Stimulated activated CD8-positive, alpha-beta memory T cell treated with anti-CD3 and anti-CD28 coated beads, Interleukin-15, amount 100 ng/mL, for 4 hours (primary cell): ENCODE results near the gene VPS35L.
"Not testable (repeated sequence)": the region's sequence is repeated elsewhere in the genome, so short reads cannot be mapped to it uniquely, and the experiment has no call there.

Source experiments
- DNase-seq, 2 donors: peaks; one replicate each; pipeline ENCODE4 v3.0.0-alpha.2; 2020; ENCODE audit warnings: low read depth in 2 of 2

The VPS35L gene

GRCh38 chr16:19711643-19712042, 156.1 kb downstream of the VPS35L start:
- no peak for DNase-seq

DNA sequence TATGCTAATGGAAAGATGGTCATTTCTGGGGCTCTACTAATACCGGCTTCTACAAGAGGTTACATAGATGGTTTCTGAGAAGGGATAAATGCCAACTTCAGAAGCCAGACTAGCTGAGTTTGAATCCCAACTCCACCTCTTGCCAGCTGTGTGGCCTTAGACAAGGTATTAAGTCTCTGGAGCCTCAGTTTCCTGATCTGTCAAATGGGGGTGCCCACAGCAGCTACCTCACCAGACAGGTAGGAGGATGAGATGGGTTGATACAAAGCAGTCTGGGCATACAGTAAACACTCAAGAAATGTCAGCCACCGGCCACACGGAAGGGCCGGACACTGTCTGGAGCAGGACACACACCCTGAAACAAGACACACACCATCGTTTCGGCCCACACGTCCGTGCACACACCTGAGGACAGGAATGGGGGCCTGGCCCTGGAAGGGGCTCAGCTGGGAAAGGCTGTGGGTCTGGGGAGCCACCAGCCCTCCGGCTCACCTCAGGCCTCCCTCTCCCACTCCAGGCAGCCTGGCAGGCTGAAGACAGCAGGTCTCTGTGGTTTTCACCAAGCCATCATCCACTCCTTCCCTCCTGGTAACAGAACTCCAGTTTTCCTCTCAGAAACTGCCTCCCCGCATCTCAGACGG, 157.0 kb downstream of the VPS35L start:
- no peak for DNase-seq

- no peak for DNase-seq
These were observed 158.2 kb downstream of the VPS35L start for GRCh38 chr16:19713697-19714096.

GRCh38 chr16:19715566-19715965, 160.1 kb downstream of the VPS35L start:
- no peak for DNase-seq

DNA sequence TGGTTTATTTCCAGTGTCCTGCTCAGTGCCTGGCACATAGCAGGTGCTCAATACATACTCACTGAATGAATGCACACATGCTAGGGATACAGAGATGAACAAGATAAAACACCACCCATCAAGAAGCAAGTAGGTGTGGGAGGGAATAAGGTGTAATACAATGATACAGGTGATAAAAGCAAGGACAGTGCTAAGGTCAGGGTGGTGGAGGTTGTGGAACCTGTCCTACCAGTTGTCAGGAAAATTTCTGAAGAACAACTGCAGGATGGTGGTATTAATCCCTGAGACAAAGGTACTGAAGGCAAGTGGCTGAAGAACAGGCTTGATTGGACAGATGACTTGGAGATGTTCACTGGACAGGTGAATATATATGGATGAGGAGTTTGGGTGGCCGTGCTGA, 160.7 kb downstream of the VPS35L start:
- DNase-seq = no peak

DNA sequence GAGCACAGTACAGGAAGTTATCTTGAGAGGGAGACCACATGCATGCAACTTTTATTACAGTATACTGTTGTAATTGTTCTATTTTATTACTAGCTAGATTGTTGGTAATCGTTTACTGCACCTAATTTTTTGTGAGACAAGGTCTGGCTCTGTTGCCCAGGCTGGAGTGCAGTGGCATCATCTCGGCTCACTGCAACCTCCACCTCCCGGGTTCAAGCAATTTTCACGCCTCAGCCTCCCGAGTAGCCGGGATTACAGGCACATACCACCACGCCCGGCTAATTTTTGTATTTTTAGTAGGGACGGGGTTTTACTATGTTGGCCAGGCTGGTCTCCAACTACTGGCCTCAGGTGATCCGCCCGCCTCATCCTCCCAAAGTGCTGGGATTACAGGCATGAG, 161.2 kb downstream of the VPS35L start:
- not testable (repeated sequence) for DNase-seq

DNA sequence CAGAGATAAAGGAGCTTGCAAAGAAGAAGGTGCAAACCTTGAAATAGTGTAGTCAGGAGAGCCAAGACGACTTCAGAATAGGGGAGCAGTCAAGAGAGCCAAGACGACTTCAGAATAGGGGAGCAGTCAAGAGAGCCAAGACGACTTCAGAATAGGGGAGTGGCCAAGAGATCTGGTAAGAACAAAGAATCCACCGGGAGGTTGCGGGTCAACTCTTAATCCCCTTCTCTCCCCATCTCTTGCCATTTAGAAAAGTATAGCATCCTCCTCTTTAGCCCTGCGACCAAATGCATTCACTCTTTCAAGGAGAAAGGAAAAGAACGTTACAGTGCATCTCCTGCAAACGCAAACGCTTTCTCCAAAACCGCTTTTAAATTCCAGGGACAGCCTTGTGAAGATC, 161.8 kb downstream of the VPS35L start:
- DNase-seq = no peak

DNA sequence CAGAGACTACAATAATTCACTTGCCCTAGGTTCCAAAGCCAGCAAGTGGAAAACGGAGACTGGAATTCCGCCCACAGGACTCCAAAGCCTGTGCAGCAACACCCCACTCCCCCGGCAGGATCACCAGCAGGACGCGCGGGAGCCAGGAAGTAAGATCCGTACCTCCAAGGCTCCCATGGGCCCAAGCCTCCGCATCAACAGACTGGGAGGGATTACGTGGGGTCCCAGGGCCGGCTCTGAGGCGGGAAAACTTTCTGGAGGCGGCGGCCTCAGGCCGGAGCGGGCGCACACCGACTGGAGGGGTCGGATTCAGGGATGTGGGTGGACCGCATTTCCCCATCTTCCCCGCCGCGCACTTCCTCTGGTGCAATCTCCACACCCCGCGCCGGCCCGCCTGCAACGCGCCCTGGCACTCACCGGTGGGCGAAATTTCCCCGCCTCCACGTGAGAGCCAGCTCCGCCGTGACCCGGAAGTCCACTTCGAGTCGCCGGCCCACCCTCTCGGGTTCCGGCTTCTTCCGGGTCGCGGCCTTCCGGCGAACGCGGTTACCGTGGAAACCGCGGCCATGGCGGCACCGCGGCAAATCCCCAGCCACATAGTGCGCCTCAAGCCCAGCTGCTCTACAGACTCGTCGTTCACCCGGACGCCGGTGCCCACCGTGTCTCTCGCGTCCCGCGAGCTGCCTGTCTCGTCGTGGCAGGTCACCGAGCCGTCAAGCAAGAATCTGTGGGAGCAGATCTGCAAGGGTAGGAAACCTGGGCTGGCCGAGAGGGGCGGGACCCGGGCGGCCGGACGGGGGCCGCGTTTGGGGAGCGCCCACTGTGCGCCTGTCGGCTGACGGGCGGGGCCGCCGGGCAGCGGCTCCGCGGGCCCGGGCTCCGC, 162.5 kb downstream of the VPS35L start, which contains the start of the genes IQCK and KNOP1:
Gene IQCK, plus strand, starts transcription at position 531 of the 883 bp plus-strand sequence. Its CDS starts 36 bp downstream, at position 567.
Gene KNOP1, minus strand, starts transcription at position 487 of the 883 bp plus-strand sequence. CDS start 3,192 bp downstream, outside the sequence.
- peak; percentile 84 to 85 for DNase-seq

DNA sequence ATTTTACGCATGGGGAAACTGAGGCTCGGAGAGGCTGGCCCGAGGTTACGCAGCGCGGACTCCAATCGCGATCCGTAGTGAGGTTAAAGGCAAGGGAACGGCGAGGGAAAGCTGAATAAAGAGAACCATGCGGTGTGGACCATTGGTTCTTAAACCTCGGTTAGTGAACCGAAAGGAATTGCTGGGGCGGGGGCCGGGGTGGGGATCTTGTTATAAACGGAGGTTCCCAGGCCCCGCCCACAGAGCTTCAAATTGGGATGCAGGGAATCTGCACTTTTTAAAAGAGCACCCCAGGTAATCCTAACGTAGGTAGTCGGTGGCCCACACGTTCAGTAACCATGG, 163.1 kb downstream of the VPS35L start:
- DNase-seq = no peak

DNA sequence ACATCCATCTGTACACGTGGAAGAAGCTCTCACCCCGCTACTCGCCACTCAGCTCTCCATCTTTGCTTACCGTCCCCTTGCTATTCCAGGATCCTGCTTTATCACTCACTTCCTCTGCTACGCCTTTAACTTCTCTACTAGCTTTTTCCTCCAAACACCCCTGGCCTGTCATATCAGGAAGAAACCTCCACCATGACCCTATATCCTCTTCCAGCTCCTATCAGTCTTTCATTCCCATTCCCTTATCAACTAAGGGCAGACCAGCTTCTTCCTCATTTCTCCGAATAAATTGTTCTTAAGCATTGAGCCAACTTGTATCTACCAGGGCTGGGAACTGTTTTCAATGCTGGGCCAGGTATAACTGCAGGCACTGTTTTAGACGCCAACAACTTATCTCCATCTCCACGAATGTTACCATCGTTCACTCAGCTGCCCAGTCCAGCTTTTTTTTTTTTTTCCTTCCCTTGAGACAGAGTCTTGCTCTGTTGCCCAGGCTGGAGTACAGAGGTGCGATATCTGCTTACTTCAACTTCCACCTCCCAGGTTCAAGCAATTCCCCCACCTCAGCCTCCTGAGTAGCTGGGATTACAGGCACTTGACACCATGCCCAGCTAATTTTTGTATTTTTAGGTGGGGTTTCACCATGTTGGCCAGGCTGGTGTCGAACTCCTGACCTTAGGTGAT, 166.9 kb downstream of the VPS35L start:
- no peak for DNase-seq

DNA sequence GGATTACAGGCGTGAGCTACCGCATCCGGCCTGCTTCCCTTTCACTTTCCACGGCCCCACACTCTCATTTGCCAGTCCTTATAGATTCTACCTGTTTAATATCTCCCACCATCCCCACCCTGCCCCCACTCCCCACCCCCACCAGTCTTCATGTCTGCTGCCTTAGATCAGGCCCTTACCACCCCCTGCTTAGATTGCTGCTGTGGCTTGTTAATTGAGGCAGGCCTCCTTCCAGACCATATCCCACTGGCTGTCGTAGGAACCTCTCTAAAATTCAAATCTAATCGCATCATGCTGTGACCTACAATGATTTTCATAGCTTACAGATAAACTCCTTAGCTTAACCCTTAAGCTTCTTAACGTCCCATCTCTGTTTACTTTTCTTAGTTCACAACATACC, 167.5 kb downstream of the VPS35L start:
- DNase-seq = no peak

DNA sequence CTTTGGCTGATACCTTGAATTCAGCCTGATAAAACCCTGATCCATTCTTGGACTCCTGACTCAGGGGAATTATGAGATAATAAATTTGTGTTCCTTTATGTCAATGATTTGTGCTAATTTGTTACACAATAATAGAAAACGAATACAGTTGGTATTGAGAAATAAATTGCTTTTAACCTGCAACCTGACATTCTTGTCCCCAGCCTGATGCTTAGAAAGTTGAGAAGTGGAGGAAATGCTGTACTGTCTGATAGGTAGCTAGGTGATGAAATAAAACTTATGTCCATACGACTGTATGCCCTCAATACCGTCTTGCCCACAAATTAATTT, 173.1 kb downstream of the VPS35L start:
- DNase-seq = no peak

DNA sequence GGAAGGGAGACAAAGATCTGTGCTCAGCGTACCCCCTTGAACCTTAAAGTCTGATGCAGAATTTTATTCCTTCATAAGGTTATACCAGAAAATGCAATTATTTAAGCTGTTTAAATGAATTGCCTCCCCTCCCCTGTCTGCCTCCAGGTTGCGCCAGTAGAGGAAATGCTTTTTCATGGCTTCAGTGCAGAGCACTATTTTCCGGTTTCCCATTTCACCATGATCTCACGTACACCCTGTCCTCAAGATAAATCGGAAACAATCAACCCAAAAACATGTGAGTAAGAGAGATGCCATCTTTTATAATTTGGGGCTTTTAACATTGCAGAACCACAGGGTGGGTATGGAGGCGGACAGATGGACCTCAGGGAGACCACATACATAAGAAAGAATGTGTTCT, 178.0 kb downstream of the VPS35L start:
- no peak for DNase-seq

- no peak for DNase-seq
These were observed 179.8 kb downstream of the VPS35L start for GRCh38 chr16:19735074-19735867.

GRCh38 chr16:19737306-19738038, 182.0 kb downstream of the VPS35L start:
- no peak for DNase-seq

GRCh38 chr16:19741354-19741753, 185.9 kb downstream of the VPS35L start:
- DNase-seq = no peak

- DNase-seq = no peak
These were observed 188.3 kb downstream of the VPS35L start for GRCh38 chr16:19743816-19744159.

DNA sequence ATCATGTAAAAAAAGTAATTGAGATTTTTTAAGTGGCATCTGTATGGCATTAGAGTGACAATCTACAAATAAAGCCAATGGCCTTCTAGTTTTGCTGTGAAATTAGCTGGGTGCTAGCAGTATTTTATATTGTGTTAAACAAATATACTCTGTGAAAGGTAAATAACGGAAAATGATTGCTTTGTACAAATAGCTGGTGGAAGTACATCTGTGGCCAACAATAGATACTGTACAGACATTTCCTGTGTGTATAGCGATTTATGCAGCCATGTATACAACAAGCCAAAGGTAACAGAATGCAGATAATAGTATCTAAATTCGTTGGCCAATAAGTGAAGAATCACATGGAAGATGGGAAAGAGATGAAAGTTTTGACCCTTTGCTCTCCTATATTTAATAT, 189.2 kb downstream of the VPS35L start:
- no peak for DNase-seq

GRCh38 chr16:19745286-19746010, 189.9 kb downstream of the VPS35L start:
- DNase-seq = no peak

DNA sequence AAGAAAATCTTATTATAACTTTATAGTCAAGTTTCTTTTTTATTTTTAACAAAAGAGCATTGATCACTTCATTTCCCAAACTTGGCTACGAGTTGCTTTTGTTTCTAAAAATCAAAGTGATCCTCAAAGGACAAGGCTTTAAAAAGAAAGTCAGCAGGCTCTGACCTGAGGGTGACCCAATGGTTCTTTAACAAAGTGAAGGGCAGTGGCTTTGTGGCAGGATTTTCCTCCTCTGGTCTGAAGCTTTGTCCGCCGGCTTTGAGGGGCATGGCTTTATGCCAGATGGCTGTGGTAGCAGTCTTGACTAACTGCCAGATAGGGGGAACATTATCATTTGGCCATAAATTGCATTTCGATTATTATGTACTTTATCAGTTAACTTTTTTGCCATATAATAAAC, 191.1 kb downstream of the VPS35L start:
- DNase-seq = no peak
